ENCODE measurements around the gene BCL11A. TPM values are rescaled to one million over a fixed set of nuclear protein-coding genes. Genes with fewer than 3 reads are reported as not detected.

Gene BCL11A
- total RNA-seq = 0.13 and 0.30 TPM in 2 replicates

DNA sequence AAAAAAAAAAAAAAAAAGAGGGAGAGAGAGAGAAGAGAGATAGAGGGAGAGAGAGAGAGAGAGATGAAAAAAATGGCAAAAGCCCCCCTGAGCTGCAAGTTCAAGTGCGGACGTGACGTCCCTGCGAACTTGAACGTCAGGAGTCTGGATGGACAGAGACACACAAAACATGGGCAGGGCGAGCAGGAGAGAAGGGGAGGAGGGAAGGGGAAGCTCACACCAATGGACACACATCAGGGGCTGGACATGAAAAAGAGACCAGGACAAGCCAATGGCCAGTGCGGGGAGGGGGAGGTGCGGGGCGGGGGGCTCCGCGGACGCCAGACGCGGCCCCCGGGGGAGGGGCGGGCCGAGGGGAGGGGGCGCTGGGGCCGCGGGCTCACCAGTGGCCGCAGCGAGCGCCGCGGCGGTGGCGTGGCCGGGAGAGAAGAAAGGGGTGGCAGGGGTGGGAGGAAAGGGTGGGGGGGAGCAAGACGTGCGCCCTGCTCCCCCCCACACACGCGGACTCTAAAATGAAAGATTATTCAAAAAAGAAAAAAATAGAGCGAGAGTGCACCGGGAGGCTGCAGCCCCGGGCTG, at the start of gene BCL11A:
BCL11A (minus strand) TSS at position 160 of the 579 bp plus-strand sequence. CDS start 384 bp downstream, outside the sequence.

Other genes starting within 250 kb of the BCL11A start
- gene PAPOLG, start 202.6 kb upstream of the BCL11A start, total RNA-seq = 10.5 and 10.7 TPM in 2 replicates

All from mammary microvascular endothelial cell (primary cell).